Lower leg skin (tissue), 4 donors: ENCODE results near the gene SLC16A3. TPM values are rescaled to one million over a fixed set of nuclear protein-coding genes. Genes with fewer than 3 reads are reported as not detected.

Source experiments
- DNase-seq, 2 donors: peaks; one replicate each; pipeline ENCODE4 v3.0.0-alpha.2; 2019; ENCODE audit warnings: low spot score in 2 of 2
- H3K4me3 ChIP-seq: fragments of 200-600 bp; sonication (generic); 2 replicates; pipeline ENCODE4 v1.5.1; 2017; ENCODE audit warnings: mild to moderate bottlenecking, low read depth; ENCODE audit not compliant: poor library complexity, severe bottlenecking
- POLR2A ChIP-seq, 2 donors: fragments of 450-650 bp; IDR thresholded peaks; one replicate each; pipeline ENCODE4 v1.6.1; 2016 to 2017; ENCODE audit warnings: antibody characterized with exemption in 2 of 2, mild to moderate bottlenecking in 1 of 2, moderate library complexity in 1 of 2
- WGBS, 2 donors: methylation state at CpG; one replicate each; pipeline ENCODE4 v1.1.5; 2018; 5-methylcytosine and 5-hydroxymethylcytosine counted together
- intact Hi-C: fragments of 100-400 bp; cut with DNase I; formaldehyde crosslinking; loops from one replicate; pipeline ENCODE4 v1.15.0; 2023; ENCODE audit warnings: low total_unique reads
- total RNA-seq, 4 donors: library from RNA; depleted of rRNA; stranded (reverse); fragments of >200 nt; gene quantifications; one replicate each; pipeline ENCODE4 v1.1.0, GENCODE V29; 2016
- TF ChIP-seq, protein P1 (sequence below), 3 donors: fragments of 450-650 bp; IDR thresholded peaks; one replicate each; pipeline ENCODE4 v1.5.1; 2016; ENCODE audit warnings: antibody characterized with exemption in 3 of 3, mild to moderate bottlenecking in 3 of 3, moderate library complexity in 2 of 3

SLC16A3 gene
- total RNA-seq, 4 donors from 2014 or later = 10.0 to 18.5 (median 15.2) TPM

DNA sequence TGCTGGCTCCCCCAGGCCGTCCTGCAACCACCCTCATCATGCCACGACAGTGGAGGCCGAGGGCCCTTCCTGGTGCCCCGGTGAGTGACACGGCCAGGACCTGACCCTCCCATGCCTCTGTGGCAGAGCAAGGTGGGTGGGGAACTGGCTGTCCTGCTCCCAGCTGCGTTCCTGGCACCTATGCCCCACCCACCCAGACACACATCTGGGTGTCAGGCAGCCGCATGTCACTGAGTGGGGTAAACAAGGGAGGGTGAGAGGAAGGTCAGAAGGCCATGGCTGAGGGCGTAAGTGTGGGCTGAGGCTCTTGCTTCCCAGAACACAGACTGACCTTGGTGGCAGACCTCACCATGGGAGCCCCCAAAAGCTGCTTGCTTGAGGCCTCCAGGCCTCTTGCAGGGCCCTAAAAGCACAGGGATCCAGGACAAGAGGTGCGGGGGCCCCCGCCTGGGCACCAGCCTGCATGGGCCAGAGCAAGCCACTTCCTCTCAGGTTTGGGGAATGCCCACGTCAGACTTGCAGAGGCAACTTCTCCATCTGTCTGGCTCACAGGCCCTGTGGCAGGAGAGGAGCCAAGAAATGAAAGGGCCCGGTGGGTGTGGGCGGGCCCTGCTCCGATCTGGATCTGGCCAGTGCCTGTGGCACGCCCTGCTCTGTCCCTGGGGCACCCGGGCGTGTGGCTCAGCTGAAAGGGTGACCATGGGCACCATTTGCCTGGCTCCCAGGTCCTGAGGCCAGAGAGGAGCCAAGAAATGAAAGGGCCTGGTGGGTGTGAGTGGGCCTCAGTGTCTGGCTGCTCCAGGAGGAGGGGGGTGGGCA lies 12.3 kb upstream of the SLC16A3 start:
- TF ChIP-seq POLR2A (IDR thresholded peaks at IDR 0.05) = no peak
- TF ChIP-seq, protein P1, sequence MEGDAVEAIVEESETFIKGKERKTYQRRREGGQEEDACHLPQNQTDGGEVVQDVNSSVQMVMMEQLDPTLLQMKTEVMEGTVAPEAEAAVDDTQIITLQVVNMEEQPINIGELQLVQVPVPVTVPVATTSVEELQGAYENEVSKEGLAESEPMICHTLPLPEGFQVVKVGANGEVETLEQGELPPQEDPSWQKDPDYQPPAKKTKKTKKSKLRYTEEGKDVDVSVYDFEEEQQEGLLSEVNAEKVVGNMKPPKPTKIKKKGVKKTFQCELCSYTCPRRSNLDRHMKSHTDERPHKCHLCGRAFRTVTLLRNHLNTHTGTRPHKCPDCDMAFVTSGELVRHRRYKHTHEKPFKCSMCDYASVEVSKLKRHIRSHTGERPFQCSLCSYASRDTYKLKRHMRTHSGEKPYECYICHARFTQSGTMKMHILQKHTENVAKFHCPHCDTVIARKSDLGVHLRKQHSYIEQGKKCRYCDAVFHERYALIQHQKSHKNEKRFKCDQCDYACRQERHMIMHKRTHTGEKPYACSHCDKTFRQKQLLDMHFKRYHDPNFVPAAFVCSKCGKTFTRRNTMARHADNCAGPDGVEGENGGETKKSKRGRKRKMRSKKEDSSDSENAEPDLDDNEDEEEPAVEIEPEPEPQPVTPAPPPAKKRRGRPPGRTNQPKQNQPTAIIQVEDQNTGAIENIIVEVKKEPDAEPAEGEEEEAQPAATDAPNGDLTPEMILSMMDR (IDR thresholded peaks at IDR 0.05) = no peak
- intact Hi-C loops = no loop called here
- WGBS, 2 donors = 23 to 41% methylated on average over 10 to 14 of the region's 17 CpGs
- no peak overlapping the region for H3K4me3 ChIP-seq
- DNase-seq = peak; percentile 76 to 95

DNA sequence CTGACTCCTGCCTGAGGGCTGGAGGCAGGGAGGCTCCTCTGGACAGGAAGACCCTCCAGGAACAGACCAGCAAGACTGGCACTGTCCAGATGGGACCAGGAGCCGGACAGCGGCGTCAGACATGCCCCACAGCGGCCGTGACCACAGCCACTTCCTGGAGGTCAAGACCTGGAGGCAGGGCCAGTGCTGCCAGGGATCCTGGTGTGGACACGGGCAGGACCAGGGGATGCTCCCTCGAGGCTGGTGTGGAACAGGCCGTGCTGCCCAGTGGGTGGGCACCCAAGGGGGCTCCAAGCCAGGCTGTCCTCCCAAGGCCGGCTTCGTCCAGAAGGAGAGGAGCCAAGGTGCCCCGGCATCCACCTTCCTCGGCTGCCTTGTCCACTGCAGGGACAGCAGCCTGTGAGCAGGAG lies 11.7 kb upstream of the SLC16A3 start:
- H3K4me3 ChIP-seq = no peak overlapping the region
- DNase-seq = peak in 1 of 2 donors; percentile 88
- intact Hi-C loops = no loop called here
- TF ChIP-seq, protein P1 (IDR thresholded peaks at IDR 0.05) = peak in 1 of 3 donors; percentile 20
- TF ChIP-seq POLR2A (IDR thresholded peaks at IDR 0.05) = no peak
- WGBS, 2 donors = 75 to 85% methylated on average over 7 to 12 of the region's 12 CpGs

DNA sequence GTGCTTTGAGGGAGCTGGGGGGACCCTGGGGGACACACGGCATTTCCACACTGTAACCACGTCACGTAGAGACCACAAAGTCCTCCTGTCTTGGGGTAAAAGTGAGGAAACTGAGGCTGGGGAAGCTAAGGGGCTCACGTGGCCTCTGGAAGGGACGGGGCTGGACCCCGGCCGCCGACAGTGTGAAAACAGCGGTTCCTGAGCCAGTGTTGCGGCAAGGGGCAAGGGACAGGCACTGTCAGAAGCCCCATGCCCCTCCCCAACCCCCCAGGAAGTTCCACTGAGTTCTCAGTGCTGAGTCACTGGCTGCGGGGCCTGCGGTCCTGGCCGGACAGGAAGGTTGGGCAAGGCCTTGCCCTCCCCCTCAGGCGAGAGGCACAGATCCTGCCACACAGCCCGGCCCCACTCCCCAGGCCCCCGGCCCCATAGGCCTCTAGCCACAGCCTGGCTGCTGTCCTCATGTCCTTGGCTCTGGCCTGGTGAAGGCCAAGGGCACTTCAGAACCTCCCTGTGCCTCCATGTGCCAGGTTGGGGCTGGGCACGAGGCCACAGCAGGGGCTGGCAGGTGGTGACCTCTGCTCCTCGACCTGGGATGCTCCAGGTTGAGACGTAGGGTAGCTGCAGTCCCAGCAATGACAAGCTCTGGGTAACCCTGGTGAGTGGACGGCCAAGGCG lies 11.2 kb upstream of the SLC16A3 start:
- intact Hi-C loops = no loop called here
- no peak for TF ChIP-seq POLR2A (IDR thresholded peaks at IDR 0.05)
- TF ChIP-seq, protein P1 (IDR thresholded peaks at IDR 0.05) = no peak
- peak in 1 of 2 donors; percentile 91 for DNase-seq
- 69 to 71% methylated on average over 19 to 20 of the region's 21 CpGs for WGBS, 2 donors
- no peak overlapping the region for H3K4me3 ChIP-seq

DNA sequence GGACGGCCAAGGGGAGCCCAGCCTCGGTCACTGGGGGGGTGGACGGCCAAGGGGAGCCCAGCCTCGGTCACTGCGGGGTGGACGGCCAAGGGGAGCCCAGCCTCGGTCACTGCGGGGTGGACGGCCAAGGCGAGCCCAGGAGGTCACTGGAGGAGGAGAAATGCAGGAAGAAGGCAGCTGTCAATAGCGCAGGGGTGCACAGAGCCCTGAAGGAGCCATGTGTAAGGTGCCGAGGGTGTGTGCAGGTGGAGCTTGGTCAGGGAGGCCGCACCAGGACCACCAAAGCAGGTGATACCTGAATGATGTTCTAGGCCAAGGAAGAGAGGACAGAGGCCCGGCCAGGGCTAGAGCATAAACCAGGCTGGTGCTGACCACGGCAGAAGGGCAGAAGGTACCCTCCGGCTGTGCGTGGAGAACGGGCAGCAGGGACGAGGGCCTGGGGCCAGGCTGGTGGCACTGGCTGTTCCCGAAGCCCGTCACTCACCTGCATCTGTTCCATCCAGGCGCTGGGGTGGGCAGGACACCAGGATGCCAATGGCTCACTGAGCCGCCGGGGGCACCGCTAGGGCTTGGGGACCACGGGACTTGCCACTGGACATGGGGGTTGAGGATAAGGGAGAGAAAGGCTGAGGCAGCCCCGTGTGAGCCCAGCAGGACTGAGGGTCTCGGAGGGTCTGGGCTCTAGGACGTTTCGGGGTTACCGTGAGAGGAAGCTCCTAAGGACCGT lies 10.3 kb upstream of the SLC16A3 start:
- peak in 1 of 2 donors; percentile 69 for DNase-seq
- 90 to 91% methylated on average over 31 to 32 of the region's 32 CpGs for WGBS, 2 donors
- no peak overlapping the region for H3K4me3 ChIP-seq
- intact Hi-C loops = no loop called here
- TF ChIP-seq, protein P1 (IDR thresholded peaks at IDR 0.05) = no peak
- TF ChIP-seq POLR2A (IDR thresholded peaks at IDR 0.05) = no peak

DNA sequence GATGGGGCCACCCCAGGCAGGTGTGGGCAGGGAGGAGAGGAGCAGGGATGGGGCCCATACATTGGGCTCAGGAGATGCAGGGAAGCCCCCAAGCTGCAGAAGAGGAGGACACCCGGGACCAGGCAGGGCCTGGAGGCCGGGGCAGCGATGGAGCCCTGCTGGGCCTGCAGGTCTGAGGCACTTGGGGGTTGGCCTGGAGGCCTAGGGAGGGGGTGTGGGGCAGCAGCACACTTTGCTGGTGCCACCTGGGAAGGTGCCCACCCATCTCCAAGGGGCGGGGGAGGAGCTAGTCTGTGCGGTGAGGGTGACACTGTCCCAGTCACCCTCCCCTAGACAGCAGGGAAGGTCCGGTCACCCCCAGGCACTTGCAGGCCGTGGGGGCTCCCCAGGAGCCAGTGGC lies 9.8 kb upstream of the SLC16A3 start:
- no peak for DNase-seq
- intact Hi-C loops = no loop called here
- WGBS, 2 donors = 81 to 85% methylated on average over 6 to 7 of the region's 7 CpGs
- TF ChIP-seq, protein P1 (IDR thresholded peaks at IDR 0.05) = no peak
- TF ChIP-seq POLR2A (IDR thresholded peaks at IDR 0.05) = no peak
- H3K4me3 ChIP-seq = no peak overlapping the region
